ENCODE results near the gene MRPS25.

GRCh38 chr3:15045667-15046066 is 19.4 kb downstream of the MRPS25 start:
- no peak for TF ChIP-seq EZH2 (IDR thresholded peaks at IDR 0.05; ENCODE audit: borderline replicate concordance, low read depth, low read length, severe bottlenecking)
- TF ChIP-seq, protein P1, sequence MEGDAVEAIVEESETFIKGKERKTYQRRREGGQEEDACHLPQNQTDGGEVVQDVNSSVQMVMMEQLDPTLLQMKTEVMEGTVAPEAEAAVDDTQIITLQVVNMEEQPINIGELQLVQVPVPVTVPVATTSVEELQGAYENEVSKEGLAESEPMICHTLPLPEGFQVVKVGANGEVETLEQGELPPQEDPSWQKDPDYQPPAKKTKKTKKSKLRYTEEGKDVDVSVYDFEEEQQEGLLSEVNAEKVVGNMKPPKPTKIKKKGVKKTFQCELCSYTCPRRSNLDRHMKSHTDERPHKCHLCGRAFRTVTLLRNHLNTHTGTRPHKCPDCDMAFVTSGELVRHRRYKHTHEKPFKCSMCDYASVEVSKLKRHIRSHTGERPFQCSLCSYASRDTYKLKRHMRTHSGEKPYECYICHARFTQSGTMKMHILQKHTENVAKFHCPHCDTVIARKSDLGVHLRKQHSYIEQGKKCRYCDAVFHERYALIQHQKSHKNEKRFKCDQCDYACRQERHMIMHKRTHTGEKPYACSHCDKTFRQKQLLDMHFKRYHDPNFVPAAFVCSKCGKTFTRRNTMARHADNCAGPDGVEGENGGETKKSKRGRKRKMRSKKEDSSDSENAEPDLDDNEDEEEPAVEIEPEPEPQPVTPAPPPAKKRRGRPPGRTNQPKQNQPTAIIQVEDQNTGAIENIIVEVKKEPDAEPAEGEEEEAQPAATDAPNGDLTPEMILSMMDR (IDR thresholded peaks at IDR 0.05; ENCODE audit: borderline replicate concordance, extremely low read depth, low read length, poor library complexity, severe bottlenecking), result no peak
